HepG2 (cell line): ENCODE data around the gene TMCO6. TPM values are rescaled to one million over a fixed set of nuclear protein-coding genes. Genes with fewer than 3 reads are reported as not detected.
A peak's percentile ranks its signal among the peaks of the same experiment; 100 is the strongest.

Experiments
- ARNT ChIP-seq: fragments of 450-650 bp; IDR thresholded peaks from 2 replicates; pipeline ENCODE4 v1.6.1; 2017
- BCL6 ChIP-seq: IDR thresholded peaks from 2 replicates; pipeline ENCODE4 v1.6.1; 2016; ENCODE audit warnings: missing genetic modification reagents, missing compliant biosample characterization
- ELF3 ChIP-seq: IDR thresholded peaks from 2 replicates; pipeline ENCODE4 v1.6.1; 2016; ENCODE audit warnings: missing genetic modification reagents, missing compliant biosample characterization
- ERF ChIP-seq: IDR thresholded peaks from 2 replicates; pipeline ENCODE4 v1.6.1; 2018; ENCODE audit warnings: missing biosample characterization, missing genetic modification reagents
- FOXO4 ChIP-seq: sonication (generic); formaldehyde crosslinking; conservative IDR thresholded peaks from 2 replicates; pipeline ENCODE4 v1.8.1; 2023; ENCODE audit warnings: missing genetic modification reagents
- GPN1 ChIP-seq: sonication (generic); formaldehyde crosslinking; IDR thresholded peaks from 2 replicates; pipeline ENCODE4 v1.5.1; 2020; ENCODE audit warnings: missing genetic modification reagents, borderline replicate concordance
- HES4 ChIP-seq: sonication (generic); formaldehyde crosslinking; IDR thresholded peaks from 2 replicates; pipeline ENCODE4 v1.9.0; 2021; ENCODE audit warnings: mild to moderate bottlenecking, missing genetic modification reagents, borderline replicate concordance
- HOXA3 ChIP-seq: sonication (generic); formaldehyde crosslinking; IDR thresholded peaks from 2 replicates; pipeline ENCODE4 v1.5.0; 2020; ENCODE audit warnings: missing genetic modification reagents
- KAT2B ChIP-seq: fragments of 150-350 bp; IDR thresholded peaks from 2 replicates; pipeline ENCODE4 v1.6.1; 2014; ENCODE audit warnings: low read depth, low read length, borderline replicate concordance
- MED8 ChIP-seq: sonication (generic); formaldehyde crosslinking; IDR thresholded peaks from 2 replicates; pipeline ENCODE4 v1.8.1; 2023; ENCODE audit warnings: mild to moderate bottlenecking, missing genetic modification reagents; ENCODE audit not compliant: insufficient replicate concordance
- MZF1 ChIP-seq: sonication (generic); formaldehyde crosslinking; IDR thresholded peaks from 2 replicates; pipeline ENCODE4 v1.8.1; 2023; ENCODE audit warnings: mild to moderate bottlenecking, missing genetic modification reagents, borderline replicate concordance
- NR2F6 ChIP-seq, 2 experiments: IDR thresholded peaks; 2 replicates each; pipeline ENCODE4 v1.6.1; 2016; ENCODE audit warnings: antibody characterized with exemption in 1 of 2, mild to moderate bottlenecking in 1 of 2
- NRL ChIP-seq: sonication (generic); formaldehyde crosslinking; IDR thresholded peaks from 2 replicates; pipeline ENCODE4 v1.5.0; 2020; ENCODE audit warnings: missing genetic modification reagents, mild to moderate bottlenecking, moderate library complexity, borderline replicate concordance
- POLR2AphosphoS5 ChIP-seq: IDR thresholded peaks from 2 replicates; pipeline ENCODE4 v1.6.1; 2012; ENCODE audit warnings: low read depth, low read length
- PRMT3 ChIP-seq: sonication (generic); formaldehyde crosslinking; IDR thresholded peaks from 2 replicates; pipeline ENCODE4 v1.8.1; 2022; ENCODE audit warnings: low read depth, mild to moderate bottlenecking, moderate library complexity, missing genetic modification reagents, borderline replicate concordance
- SKIL ChIP-seq: sonication (generic); formaldehyde crosslinking; IDR thresholded peaks from 2 replicates; pipeline ENCODE4 v1.8.0; 2022; ENCODE audit warnings: missing genetic modification reagents, mild to moderate bottlenecking, moderate library complexity, borderline replicate concordance
- TRAFD1 ChIP-seq: sonication (generic); formaldehyde crosslinking; IDR thresholded peaks from 2 replicates; pipeline ENCODE4 v1.5.1; 2020; ENCODE audit warnings: missing genetic modification reagents, mild to moderate bottlenecking, borderline replicate concordance
- ZC3H13 ChIP-seq: sonication (generic); formaldehyde crosslinking; IDR thresholded peaks from 2 replicates; pipeline ENCODE4 v1.8.1; 2023; ENCODE audit warnings: mild to moderate bottlenecking, missing genetic modification reagents, moderate library complexity
- ZFP41 ChIP-seq: sonication (generic); formaldehyde crosslinking; IDR thresholded peaks from 2 replicates; pipeline ENCODE4 v1.4.0; 2020; ENCODE audit warnings: mild to moderate bottlenecking, missing genetic modification reagents, borderline replicate concordance
- ZIK1 ChIP-seq: sonication (generic); formaldehyde crosslinking; IDR thresholded peaks from 2 replicates; pipeline ENCODE4 v1.5.0; 2020; ENCODE audit warnings: mild to moderate bottlenecking, low read depth, missing genetic modification reagents, borderline replicate concordance
- ZNF232 ChIP-seq: sonication (generic); formaldehyde crosslinking; IDR thresholded peaks from 2 replicates; pipeline ENCODE4 v1.4.0; 2020; ENCODE audit warnings: missing genetic modification reagents, borderline replicate concordance
- ZNF567 ChIP-seq: sonication (generic); formaldehyde crosslinking; IDR thresholded peaks from 2 replicates; pipeline ENCODE4 v1.8.1; 2023; ENCODE audit warnings: mild to moderate bottlenecking, missing genetic modification reagents, borderline replicate concordance
- ZNF616 ChIP-seq: sonication (generic); formaldehyde crosslinking; IDR thresholded peaks from 2 replicates; pipeline ENCODE4 v1.5.0; 2020; ENCODE audit warnings: low read depth, mild to moderate bottlenecking, missing genetic modification reagents
- ZNF878 ChIP-seq: sonication (generic); formaldehyde crosslinking; IDR thresholded peaks from 2 replicates; pipeline ENCODE4 v1.8.1; 2023; ENCODE audit warnings: mild to moderate bottlenecking, missing genetic modification reagents, moderate library complexity
- ZSCAN25 ChIP-seq: sonication (generic); formaldehyde crosslinking; IDR thresholded peaks from 2 replicates; pipeline ENCODE4 v1.8.0; 2022; ENCODE audit warnings: mild to moderate bottlenecking, missing genetic modification reagents
- polyA plus RNA-seq, 8 experiments: library from polyadenylated mRNA; depleted of rRNA in 3 of 8; stranded (reverse) in 7 of 8; unstranded in 1 of 8; fragments of >200 nt; fragmentation: Illumina TruSeq in 4 of 8; extraction: Trizol in 4 of 8; gene quantifications; 2 replicates each; pipeline versions ENCODE4 v1.2.1 to v1.2.3, GENCODE V29; 2011 to 2016; ENCODE audit warnings: low read depth in 4 of 8, missing spikeins in 1 of 8, mixed read lengths in 1 of 8; ENCODE audit not compliant: insufficient read depth in 1 of 8
- total RNA-seq, 5 experiments: library from RNA; depleted of rRNA; stranded (reverse); fragments of >200 nt; fragmentation: Illumina TruSeq; extraction: Trizol; gene quantifications; 2 replicates each; pipeline ENCODE4 v1.2.3, GENCODE V29; 2016; ENCODE audit warnings: low read depth in 1 of 5

TMCO6 gene
- total and polyA plus RNA-seq, 2 of the 13 experiments (the other 11 are each of a cell fraction or from before 2014, with no cell fraction given) = 16.6 to 28.2 TPM

GRCh38 chr5:140633021-140633471 lies 6.2 kb upstream of the TMCO6 start, which contains the start of gene CD14 (continued):
- no peak for TF ChIP-seq FOXO4 (CRISPR knock-in tag)
- TF ChIP-seq NR2F6 (IDR thresholded peaks at IDR 0.05) = peak; percentile 37; the same call in 1 of the 2 replicates
- TF ChIP-seq NR2F6 (CRISPR knock-in tag; IDR thresholded peaks at IDR 0.05) = no peak
- TF ChIP-seq HOXA3 (CRISPR knock-in tag) = no peak
- TF ChIP-seq TRAFD1 (CRISPR knock-in tag) = no peak
- TF ChIP-seq PRMT3 (CRISPR knock-in tag) = no peak
- peak; percentile 71 for TF ChIP-seq ELF3
- peak; percentile 50; the same call in 1 of the 2 replicates for TF ChIP-seq SKIL (CRISPR knock-in tag)
- no peak for TF ChIP-seq ZNF616 (CRISPR knock-in tag)
- no peak for TF ChIP-seq ZNF232
- no peak for TF ChIP-seq ZC3H13 (CRISPR knock-in tag)
- TF ChIP-seq KAT2B = no peak
- no peak for TF ChIP-seq NRL (CRISPR knock-in tag)
- no peak for TF ChIP-seq MED8 (CRISPR knock-in tag)
- no peak for TF ChIP-seq POLR2AphosphoS5
- TF ChIP-seq ZNF567 (CRISPR knock-in tag) = no peak
- TF ChIP-seq HES4 (CRISPR knock-in tag) = no peak
- TF ChIP-seq GPN1 (CRISPR knock-in tag) = no peak
- no peak for TF ChIP-seq ZFP41
- peak; percentile 20; the same call in 1 of the 2 replicates for TF ChIP-seq ERF
- no peak for TF ChIP-seq ZIK1
- TF ChIP-seq MZF1 (CRISPR knock-in tag) = no peak
- TF ChIP-seq ZSCAN25 = no peak
- TF ChIP-seq BCL6 (CRISPR knock-in tag) = peak; percentile 82; the same call in 1 of the 2 replicates
- no peak for TF ChIP-seq ZNF878
- TF ChIP-seq ARNT = no peak
